D721Med (cell line): ENCODE measurements around the gene NDUFA8.

Source experiments
- DNase-seq: peaks from one replicate; pipeline ENCODE4 v3.0.0; 2011; ENCODE audit warnings: low spot score; ENCODE audit not compliant: insufficient read length
- FAIRE-seq: peaks from 2 replicates; lab custom pipeline; 2011; peaks lifted over from hg19 to GRCh38; lab: Jason Lieb, UNC
- CTCF ChIP-seq: IDR thresholded peaks from 2 replicates; pipeline ENCODE4 v1.5.1; 2012; ENCODE audit warnings: mild to moderate bottlenecking, control low read depth; ENCODE audit not compliant: insufficient read depth; ENCODE audit errors: missing control alignments

The NDUFA8 gene

GRCh38 chr9:122186301-122186700, 26.7 kb upstream of the NDUFA8 start:
- TF ChIP-seq CTCF: no peak
- DNase-seq (no peak), FAIRE-seq (no peak)

- FAIRE-seq: no peak
- TF ChIP-seq CTCF: no peak
Measured at GRCh38 chr9:122184551-122184950, 25.0 kb upstream of the NDUFA8 start.

GRCh38 chr9:122183501-122183900, 23.9 kb upstream of the NDUFA8 start:
- DNase-seq (no peak), FAIRE-seq (no peak)
- TF ChIP-seq CTCF: no peak

More at GRCh38 chr9:122184551-122184950, 25.0 kb upstream of the NDUFA8 start:
- DNase-seq: no peak

GRCh38 chr9:122180633-122181032, 21.1 kb upstream of the NDUFA8 start:
- TF ChIP-seq CTCF: no peak
- DNase-seq: no peak
- FAIRE-seq: no peak

- FAIRE-seq (no peak), DNase-seq (no peak)
- no peak for TF ChIP-seq CTCF
Measured at GRCh38 chr9:122179690-122180074, 20.1 kb upstream of the NDUFA8 start.

GRCh38 chr9:122179054-122179689, 19.6 kb upstream of the NDUFA8 start:
- TF ChIP-seq CTCF: no peak
- DNase-seq: no peak
- no peak for FAIRE-seq

- FAIRE-seq (no peak), DNase-seq (no peak)
- no peak for TF ChIP-seq CTCF
Measured at GRCh38 chr9:122176916-122177315, 17.3 kb upstream of the NDUFA8 start.
